SJSA1 (cell line): ENCODE data around the gene FALEC. TPM values are rescaled to one million over a fixed set of nuclear protein-coding genes. Genes with fewer than 3 reads are reported as not detected.

ENCODE experiments used
- DNase-seq, 2 experiments: peaks; one replicate each; pipeline ENCODE4 v3.0.0-alpha.2; 2015 to 2020; ENCODE audit warnings: low spot score in 2 of 2, low read depth in 1 of 2
- H3K27ac ChIP-seq: fragments of 250-450 bp; sonication (Bioruptor Pico); 2 replicates; pipeline ENCODE4 v1.5.1; 2020; ENCODE audit warnings: mild to moderate bottlenecking, moderate library complexity
- H3K27me3 ChIP-seq: fragments of 250-450 bp; sonication (Bioruptor Pico); replicated peaks from 2 replicates; pipeline ENCODE4 v1.5.1; 2020; ENCODE audit warnings: mild to moderate bottlenecking, moderate library complexity
- H3K36me3 ChIP-seq: fragments of 250-450 bp; sonication (Bioruptor Pico); 2 replicates; pipeline ENCODE4 v1.5.1; 2020; ENCODE audit warnings: mild to moderate bottlenecking
- H3K4me1 ChIP-seq: fragments of 250-450 bp; sonication (Bioruptor Pico); replicated peaks from 2 replicates; pipeline ENCODE4 v1.6.1; 2021; ENCODE audit warnings: mild to moderate bottlenecking
- H3K4me3 ChIP-seq: fragments of 250-450 bp; sonication (Bioruptor Pico); 2 replicates; pipeline ENCODE4 v1.5.1; 2020; ENCODE audit warnings: mild to moderate bottlenecking
- H3K9me3 ChIP-seq: fragments of 250-450 bp; sonication (Bioruptor Pico); replicated peaks from 2 replicates; pipeline ENCODE4 v1.5.1; 2020; ENCODE audit warnings: mild to moderate bottlenecking
- total RNA-seq: library from RNA; depleted of rRNA; stranded (reverse); fragments of >200 nt; shearing (Covaris generic); gene quantifications from 2 replicates; pipeline ENCODE4 v1.2.3, GENCODE V29; 2014

The FALEC gene
- total RNA-seq, 1 experiment from 2014 or later, result not detected

- peaks cover 22% of the 10 kb centered on the region for H3K36me3 ChIP-seq
- peak within 1 kb of the TSS; percentile 55 for H3K4me3 ChIP-seq
- no peaks in the 10 kb centered on the region for H3K9me3 ChIP-seq
- DNase-seq, result peak; percentile 92 to 97
- H3K27ac ChIP-seq, result 0 out of 2 replicates have a peak within 1 kb of the TSS, but pooled peaks have one; percentile 1
- H3K27me3 ChIP-seq, result no peaks in the 10 kb centered on the region
- H3K4me1 ChIP-seq, result peaks cover 12% of the 10 kb centered on the region; the same call in 1 of the 2 replicates
Observed at GRCh38 chr1:150486966-150487762, 28.4 kb upstream of the FALEC start, which contains the start of gene TARS2. Gene TARS2, plus strand, starts transcription at chr1:150487419. Its CDS starts 32 bp downstream, at chr1:150487451.

GRCh38 chr1:150487763-150488115, 27.8 kb upstream of the FALEC start:
- H3K27ac ChIP-seq, result 0 out of 2 replicates have a peak overlapping the region, but pooled peaks have one; percentile 1
- H3K4me3 ChIP-seq, result peak overlapping the region; percentile 55
- no peaks in the 10 kb centered on the region for H3K27me3 ChIP-seq
- peaks cover 26% of the 10 kb centered on the region for H3K36me3 ChIP-seq
- no peak for DNase-seq
- no peaks in the 10 kb centered on the region for H3K9me3 ChIP-seq
- peaks cover 12% of the 10 kb centered on the region; the same call in 1 of the 2 replicates for H3K4me1 ChIP-seq

GRCh38 chr1:150493175-150493574, 22.4 kb upstream of the FALEC start:
- no peak for DNase-seq
- Histone ChIP-seq H3K4me1 (peaks cover 2% of the 10 kb centered on the region; the same call in 1 of the 2 replicates), H3K9me3 (no peaks in the 10 kb centered on the region), H3K36me3 (peaks cover 54% of the 10 kb centered on the region), H3K27ac (no peak overlapping the region), H3K4me3 (no peak overlapping the region), H3K27me3 (no peaks in the 10 kb centered on the region)

GRCh38 chr1:150498342-150498741, 17.2 kb upstream of the FALEC start:
- no peak for DNase-seq
- H3K27ac ChIP-seq, result no peak overlapping the region
- no peaks in the 10 kb centered on the region for H3K4me1 ChIP-seq
- H3K9me3 ChIP-seq, result no peaks in the 10 kb centered on the region
- H3K27me3 ChIP-seq, result no peaks in the 10 kb centered on the region
- H3K4me3 ChIP-seq, result no peak overlapping the region
- peaks cover 41% of the 10 kb centered on the region for H3K36me3 ChIP-seq

GRCh38 chr1:150505431-150505830, 10.1 kb upstream of the FALEC start:
- Histone ChIP-seq H3K4me1 (peaks cover 20% of the 10 kb centered on the region), H3K36me3 (peaks cover 50% of the 10 kb centered on the region), H3K27me3 (no peaks in the 10 kb centered on the region), H3K4me3 (no peak overlapping the region), H3K27ac (no peak overlapping the region), H3K9me3 (no peaks in the 10 kb centered on the region)
- no peak for DNase-seq

- Histone ChIP-seq H3K4me1 (peaks cover 20% of the 10 kb centered on the region), H3K9me3 (no peaks in the 10 kb centered on the region), H3K4me3 (peak within 1 kb of the TSS; percentile 32), H3K27me3 (no peaks in the 10 kb centered on the region), H3K36me3 (peaks cover 70% of the 10 kb centered on the region), H3K27ac (peak within 1 kb of the TSS; percentile 66)
- DNase-seq, result peak; percentile 76 to 83
Observed at GRCh38 chr1:150507912-150508864, 7.4 kb upstream of the FALEC start, which contains the start of gene ECM1. Gene ECM1, plus strand, starts transcription at chr1:150508109. Its CDS starts 101 bp downstream, at chr1:150508210.

GRCh38 chr1:150508982-150509381, 6.6 kb upstream of the FALEC start:
- Histone ChIP-seq H3K4me3 (peak overlapping the region; percentile 32), H3K9me3 (no peaks in the 10 kb centered on the region), H3K36me3 (peaks cover 70% of the 10 kb centered on the region), H3K4me1 (peaks cover 20% of the 10 kb centered on the region), H3K27ac (peak overlapping the region; percentile 66; the same call in 1 of the 2 replicates), H3K27me3 (no peaks in the 10 kb centered on the region)
- no peak for DNase-seq

- Histone ChIP-seq H3K4me3 (no peak overlapping the region), H3K9me3 (no peaks in the 10 kb centered on the region), H3K4me1 (peaks cover 33% of the 10 kb centered on the region), H3K27me3 (no peaks in the 10 kb centered on the region), H3K27ac (no peak overlapping the region), H3K36me3 (peaks cover 56% of the 10 kb centered on the region)
- DNase-seq, result no peak
Observed at GRCh38 chr1:150511551-150511950, 4.0 kb upstream of the FALEC start.

- Histone ChIP-seq H3K27me3 (no peaks in the 10 kb centered on the region), H3K36me3 (peaks cover 50% of the 10 kb centered on the region), H3K4me1 (peaks cover 35% of the 10 kb centered on the region), H3K27ac (no peak overlapping the region), H3K9me3 (no peaks in the 10 kb centered on the region), H3K4me3 (no peak overlapping the region)
- DNase-seq, result no peak
Observed at GRCh38 chr1:150511985-150512660, 3.4 kb upstream of the FALEC start.

- H3K27me3 ChIP-seq, result no peaks in the 10 kb centered on the region
- no peak overlapping the region for H3K27ac ChIP-seq
- no peak for DNase-seq
- H3K36me3 ChIP-seq, result peaks cover 49% of the 10 kb centered on the region
- H3K9me3 ChIP-seq, result no peaks in the 10 kb centered on the region
- H3K4me1 ChIP-seq, result peaks cover 30% of the 10 kb centered on the region
- no peak overlapping the region for H3K4me3 ChIP-seq
Observed at GRCh38 chr1:150512846-150513245, 2.7 kb upstream of the FALEC start.

GRCh38 chr1:150513351-150513791, 2.2 kb upstream of the FALEC start:
- H3K36me3 ChIP-seq, result peaks cover 45% of the 10 kb centered on the region
- no peaks in the 10 kb centered on the region for H3K9me3 ChIP-seq
- no peak for DNase-seq
- peaks cover 25% of the 10 kb centered on the region for H3K4me1 ChIP-seq
- H3K27ac ChIP-seq, result no peak overlapping the region
- no peaks in the 10 kb centered on the region for H3K27me3 ChIP-seq
- H3K4me3 ChIP-seq, result no peak overlapping the region

GRCh38 chr1:150514260-150514659, 1.3 kb upstream of the FALEC start:
- Histone ChIP-seq H3K4me3 (no peak overlapping the region), H3K4me1 (peaks cover 16% of the 10 kb centered on the region), H3K36me3 (peaks cover 42% of the 10 kb centered on the region), H3K27me3 (no peaks in the 10 kb centered on the region), H3K9me3 (no peaks in the 10 kb centered on the region), H3K27ac (no peak overlapping the region)
- DNase-seq, result no peak

- DNase-seq, result no peak
- H3K27me3 ChIP-seq, result no peaks in the 10 kb centered on the region
- H3K4me1 ChIP-seq, result peaks cover 15% of the 10 kb centered on the region
- no peak overlapping the region; the same call in 1 of the 2 replicates for H3K27ac ChIP-seq
- H3K9me3 ChIP-seq, result no peaks in the 10 kb centered on the region
- H3K4me3 ChIP-seq, result peak overlapping the region; percentile 44
- H3K36me3 ChIP-seq, result peaks cover 35% of the 10 kb centered on the region
Observed at GRCh38 chr1:150514913-150515327, 632 bp upstream of the FALEC start.
